DMS53 treated with DMSO at 0.1 percent for 48 hours (cell line): ENCODE results near the gene KCNAB3.

Experiments
- DNase-seq: peaks from one replicate; lab custom pipeline; 2025; ENCODE audit not compliant: unreplicated experiment; lab: John Stamatoyannopoulos, UW

Gene KCNAB3

DNA sequence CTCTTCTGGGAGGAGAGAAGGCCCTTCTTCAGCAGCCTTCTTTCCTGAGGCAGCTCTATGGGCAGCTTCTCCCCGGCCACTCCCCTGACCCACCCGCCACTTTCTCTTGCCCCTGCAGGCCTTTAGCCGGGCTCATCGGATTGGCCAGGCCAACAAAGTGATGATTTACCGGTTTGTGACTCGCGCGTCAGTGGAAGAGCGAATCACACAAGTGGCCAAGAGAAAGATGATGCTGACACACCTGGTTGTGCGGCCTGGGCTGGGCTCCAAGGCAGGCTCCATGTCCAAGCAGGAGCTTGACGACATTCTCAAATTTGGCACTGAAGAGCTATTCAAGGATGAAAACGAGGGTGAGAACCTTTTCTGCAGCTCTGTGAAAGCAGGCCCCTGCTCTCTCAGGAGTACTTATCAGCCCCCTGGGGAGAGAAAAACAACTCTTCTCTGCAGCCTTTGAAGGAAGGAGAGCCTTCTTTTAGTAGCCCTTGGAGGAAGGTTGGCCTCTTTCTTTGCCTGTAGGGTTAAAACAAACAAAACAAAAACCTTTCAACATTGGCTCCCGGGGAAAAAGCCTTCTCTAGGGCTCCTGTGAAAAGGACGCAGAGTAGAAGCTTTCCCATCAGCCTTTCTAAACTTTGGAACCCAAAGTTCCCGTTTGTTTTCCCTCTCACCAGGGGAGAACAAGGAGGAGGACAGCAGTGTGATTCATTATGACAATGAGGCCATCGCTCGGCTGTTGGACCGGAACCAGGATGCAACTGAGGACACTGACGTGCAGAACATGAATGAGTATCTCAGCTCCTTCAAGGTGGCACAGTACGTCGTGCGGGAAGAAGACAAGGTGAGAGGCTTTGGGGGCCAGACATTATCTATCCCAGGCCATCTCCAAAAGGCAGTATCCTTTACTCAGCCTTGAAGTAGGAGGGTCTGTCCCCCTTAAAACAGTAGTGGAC is 26.2 kb downstream of the KCNAB3 start:
- no peak for DNase-seq

DNA sequence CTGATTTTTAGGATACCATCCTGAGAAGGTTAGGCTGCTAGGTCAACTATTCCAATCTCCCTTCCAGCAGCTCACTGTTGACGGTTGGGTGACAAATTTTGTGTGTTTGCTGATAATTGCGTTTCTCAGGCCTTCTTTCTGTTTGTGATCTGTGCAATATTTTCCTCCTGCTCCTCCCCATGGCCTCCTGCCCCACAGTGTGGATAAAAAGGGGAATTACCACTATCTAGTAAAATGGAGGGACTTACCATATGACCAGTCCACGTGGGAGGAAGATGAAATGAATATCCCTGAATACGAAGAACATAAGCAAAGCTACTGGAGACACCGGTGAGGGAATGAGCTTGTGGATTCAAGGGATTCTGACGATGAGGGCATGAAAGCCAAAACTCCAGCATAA is 31.9 kb downstream of the KCNAB3 start:
- peak; percentile 13 for DNase-seq

DNA sequence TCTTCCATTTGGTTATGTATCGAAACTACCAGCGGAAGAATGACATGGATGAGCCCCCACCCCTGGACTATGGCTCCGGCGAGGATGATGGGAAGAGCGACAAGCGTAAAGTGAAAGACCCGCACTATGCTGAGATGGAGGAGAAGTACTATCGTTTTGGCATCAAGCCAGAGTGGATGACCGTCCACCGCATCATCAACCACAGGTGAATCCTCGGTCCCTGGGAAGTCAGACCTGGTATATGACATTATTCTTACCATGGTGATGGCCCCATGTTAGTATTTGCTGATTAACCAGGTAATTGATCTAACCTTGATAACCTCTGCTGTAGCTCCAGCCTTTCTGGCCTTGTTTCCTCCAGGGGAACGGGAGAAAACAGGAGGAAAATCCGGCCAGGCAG is 32.6 kb downstream of the KCNAB3 start:
- no peak for DNase-seq

DNA sequence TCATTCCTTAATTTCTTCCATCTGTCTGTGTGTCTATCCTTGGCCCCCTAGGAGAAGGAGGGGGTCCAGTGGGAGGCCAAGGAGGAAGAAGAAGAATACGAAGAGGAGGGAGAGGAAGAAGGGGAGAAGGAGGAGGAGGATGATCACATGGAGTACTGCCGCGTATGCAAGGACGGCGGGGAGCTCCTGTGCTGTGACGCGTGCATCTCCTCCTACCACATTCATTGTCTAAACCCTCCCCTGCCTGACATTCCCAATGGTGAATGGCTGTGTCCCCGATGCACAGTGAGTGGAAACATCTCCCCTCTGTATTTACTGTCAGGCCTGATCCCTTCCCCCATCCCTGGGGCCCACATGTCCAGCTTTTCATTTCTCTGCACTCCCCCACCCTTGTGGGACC is 34.8 kb downstream of the KCNAB3 start:
- DNase-seq: no peak

DNA sequence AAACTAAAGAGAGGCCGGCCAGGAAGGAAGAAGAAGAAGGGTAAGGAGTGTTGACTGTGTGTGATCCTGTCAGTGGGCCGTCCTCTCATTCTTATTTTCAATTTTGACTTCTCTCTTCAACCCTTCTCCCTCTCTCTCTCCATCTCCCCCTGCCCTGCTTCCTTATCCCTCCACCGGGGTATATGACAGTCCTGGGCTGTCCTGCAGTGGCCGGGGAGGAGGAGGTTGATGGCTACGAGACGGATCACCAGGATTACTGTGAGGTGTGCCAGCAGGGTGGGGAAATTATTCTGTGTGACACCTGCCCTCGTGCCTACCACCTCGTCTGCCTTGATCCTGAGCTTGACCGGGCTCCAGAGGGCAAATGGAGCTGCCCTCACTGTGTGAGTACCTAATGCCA is 35.4 kb downstream of the KCNAB3 start:
- DNase-seq: no peak

DNA sequence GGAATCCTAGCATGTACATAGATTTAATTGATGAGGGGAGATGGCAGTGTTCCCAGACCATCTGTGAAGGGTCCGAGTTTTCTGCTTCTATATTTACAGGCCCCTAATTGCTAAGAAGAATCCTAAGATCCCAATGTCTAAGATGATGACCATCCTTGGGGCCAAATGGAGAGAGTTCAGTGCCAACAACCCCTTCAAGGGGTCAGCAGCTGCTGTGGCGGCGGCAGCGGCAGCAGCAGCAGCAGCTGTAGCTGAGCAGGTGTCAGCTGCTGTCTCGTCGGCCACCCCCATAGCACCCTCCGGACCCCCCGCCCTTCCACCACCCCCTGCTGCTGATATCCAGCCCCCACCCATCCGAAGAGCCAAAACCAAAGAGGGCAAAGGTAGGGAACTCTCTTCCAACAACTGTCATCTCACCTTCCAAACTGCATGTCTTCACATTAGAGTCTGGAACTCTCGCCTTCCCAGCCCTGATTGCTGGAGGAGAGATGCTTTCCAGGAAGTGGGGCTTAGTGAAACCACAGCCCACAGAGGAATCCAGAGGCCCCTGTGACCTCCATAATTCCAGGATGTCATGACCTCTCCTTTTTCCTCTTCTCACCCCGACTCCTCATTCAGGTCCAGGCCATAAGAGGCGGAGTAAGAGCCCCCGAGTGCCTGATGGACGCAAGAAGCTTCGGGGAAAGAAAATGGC is 36.3 kb downstream of the KCNAB3 start:
- DNase-seq: no peak

DNA sequence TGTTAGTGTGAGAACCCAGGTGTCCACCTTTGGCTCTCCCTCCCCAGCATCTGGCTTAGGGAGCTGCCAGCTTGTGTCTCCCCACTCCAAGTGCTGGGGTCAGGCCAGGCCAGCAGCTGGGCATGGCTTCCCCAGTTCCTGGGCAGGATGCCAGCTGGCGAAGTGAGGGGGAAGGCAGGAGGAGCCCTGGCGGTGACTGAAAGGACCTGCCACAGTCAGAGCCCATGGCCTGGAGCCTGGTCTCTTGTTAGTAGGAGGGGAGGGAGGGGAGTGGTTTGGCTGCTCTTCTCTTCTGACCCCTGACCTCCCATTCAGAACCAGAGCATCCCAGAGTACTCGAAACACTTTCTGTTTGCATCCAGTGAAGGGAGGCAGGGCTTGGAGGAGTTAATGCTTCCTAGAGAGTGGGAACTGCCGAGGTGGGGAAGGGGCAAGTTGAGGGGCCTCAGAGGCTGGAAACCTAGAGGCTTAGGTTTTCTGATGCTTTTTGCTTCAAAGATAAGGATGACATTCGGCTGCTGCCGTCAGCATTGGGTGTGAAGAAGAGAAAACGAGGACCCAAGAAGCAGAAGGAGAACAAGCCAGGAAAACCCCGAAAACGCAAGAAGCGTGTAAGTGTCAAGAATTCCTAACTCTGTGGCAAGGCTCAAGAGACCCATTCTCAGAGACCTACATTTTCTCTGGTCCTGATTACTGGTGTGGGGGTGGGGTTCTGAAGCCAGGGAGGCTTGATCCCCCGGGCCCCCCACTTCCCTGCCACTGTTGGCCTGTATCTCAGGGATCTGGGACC is 40.3 kb downstream of the KCNAB3 start:
- DNase-seq: peak; percentile 97

DNA sequence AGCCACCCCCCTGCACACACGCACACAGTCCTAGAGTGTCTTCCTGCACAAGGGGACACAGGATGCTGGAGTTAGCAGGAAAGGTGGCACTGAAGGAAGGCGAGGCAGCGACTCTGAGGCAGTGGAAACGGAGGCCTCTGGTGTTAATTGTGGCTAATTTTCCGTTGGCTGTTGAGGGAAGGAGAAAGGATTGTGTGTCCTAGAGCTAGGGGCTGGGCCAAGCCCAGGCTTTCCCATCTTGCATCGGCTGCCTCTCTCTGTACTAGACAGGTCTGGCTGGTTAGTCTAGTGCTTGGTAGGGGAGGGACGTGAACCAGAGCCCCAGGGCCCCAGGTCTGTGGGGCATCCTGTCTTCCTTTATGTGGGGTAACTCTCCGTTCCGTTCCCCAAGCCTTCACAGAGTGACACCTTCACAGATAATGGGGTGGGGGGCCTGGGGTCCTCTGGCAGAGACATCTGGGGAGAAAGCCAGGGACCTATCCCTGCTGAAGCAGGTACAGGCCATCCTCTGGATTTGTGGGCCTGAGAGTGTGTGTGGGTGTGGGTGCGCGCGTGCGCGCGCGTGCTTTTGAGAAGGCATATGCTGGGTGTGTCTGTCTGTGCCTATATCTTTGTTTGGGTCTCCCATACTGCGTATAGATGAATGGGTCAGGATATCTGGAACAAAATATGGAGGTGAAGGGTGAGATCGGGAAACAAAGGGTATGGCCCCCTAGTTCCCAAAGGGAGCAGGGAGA is 41.3 kb downstream of the KCNAB3 start, which contains the start of gene CHD3:
TSS of gene CHD3 (plus strand) at position 606 of the 737 bp plus-strand sequence. CDS start 212 bp downstream, outside the sequence.
- peak; percentile 82 for DNase-seq

DNA sequence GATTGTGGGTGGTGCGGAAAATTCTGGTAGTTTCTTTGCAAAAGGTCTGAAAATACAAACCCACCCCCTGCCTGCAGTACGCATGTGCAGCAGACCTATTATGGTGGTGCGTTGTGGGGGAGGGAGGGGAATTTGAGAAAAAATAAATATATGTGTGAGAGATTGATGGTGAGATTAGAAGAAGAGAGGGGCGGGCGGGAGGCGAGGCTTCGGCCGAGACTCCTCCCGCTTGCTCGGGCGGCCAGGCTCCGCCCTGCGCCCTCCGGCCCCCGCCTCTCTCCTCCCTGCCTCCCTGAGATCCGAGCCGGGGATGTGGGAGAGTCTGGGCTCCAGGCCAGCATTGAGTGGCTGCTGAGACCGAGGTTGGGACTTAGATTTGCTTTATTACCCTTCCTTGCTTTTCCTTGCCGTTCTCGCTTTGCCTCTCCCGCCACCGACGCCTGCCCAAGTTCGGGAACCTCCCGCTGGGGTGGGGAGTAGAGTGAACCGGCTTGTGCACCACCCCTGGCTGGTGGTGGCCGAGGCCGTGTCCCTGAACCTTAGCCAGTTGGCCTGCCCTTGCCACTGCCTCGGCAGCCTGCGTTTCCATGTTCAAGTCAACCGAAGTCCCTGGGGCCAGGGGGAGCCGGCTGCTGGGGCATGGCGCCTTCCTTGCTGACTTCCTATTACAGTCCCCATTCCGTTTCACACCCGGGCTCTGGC is 42.0 kb downstream of the KCNAB3 start:
- DNase-seq: peak; percentile 97

DNA sequence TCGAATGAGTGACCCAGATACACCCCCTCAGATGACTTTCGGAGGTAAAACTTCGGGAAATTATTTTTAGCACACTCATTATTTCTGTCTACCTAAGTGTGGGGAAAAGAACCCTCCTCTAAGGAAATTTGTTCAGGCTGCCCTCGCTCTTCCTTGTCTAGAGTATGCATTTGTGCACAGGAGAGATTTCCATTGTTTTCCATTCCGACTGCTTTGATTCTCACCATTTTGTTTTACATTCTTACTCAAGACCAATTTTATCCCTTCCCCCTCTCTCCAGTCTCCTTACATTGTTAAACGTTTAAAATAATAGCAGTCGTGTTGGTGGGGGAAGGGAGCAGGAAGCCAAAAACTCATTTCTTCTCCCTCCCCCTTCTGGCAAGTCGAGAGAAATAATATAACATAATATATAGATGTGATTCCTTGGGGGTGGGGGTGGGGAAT is 42.6 kb downstream of the KCNAB3 start:
- DNase-seq: peak; percentile 85

DNA sequence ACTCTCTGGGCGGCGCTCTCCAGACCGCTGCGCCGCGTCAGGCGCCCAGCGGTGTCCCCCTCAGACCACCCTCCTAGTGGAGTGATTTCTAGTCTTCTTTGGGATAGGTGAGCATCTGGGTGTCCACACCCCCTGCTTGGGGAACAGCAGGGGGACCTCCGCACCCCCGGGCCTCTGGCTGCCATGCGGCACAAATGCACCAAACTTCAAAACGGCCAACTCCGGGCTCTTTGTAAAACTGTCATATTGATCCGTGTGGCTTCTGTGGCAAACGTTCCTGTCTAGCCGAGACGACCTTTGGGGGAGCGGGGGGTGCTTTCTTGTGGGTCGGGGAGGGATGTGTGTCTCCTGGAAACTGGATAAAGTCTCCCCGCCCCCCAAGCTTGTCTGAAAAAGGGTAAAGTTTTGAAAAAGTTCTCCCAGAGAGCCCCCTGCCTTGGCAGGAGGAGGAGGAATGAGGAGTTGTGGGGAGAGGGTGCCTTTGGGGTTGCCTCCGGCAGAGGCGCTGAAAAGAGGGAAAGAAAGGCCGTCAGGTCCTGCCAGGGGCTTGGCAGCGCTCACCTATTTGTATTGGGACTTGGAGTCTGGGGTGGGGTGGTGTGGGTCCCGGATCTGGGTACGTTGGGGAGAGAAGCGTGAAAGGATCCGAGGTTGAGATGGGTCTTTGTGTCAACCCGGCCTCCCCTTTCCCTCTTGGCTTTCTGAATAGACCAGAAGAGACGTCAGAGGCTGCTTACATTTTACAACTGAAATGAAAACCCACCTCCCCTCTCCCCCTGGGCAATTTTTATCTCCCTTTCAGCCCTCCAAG is 43.2 kb downstream of the KCNAB3 start:
- DNase-seq: peak; percentile 74

DNA sequence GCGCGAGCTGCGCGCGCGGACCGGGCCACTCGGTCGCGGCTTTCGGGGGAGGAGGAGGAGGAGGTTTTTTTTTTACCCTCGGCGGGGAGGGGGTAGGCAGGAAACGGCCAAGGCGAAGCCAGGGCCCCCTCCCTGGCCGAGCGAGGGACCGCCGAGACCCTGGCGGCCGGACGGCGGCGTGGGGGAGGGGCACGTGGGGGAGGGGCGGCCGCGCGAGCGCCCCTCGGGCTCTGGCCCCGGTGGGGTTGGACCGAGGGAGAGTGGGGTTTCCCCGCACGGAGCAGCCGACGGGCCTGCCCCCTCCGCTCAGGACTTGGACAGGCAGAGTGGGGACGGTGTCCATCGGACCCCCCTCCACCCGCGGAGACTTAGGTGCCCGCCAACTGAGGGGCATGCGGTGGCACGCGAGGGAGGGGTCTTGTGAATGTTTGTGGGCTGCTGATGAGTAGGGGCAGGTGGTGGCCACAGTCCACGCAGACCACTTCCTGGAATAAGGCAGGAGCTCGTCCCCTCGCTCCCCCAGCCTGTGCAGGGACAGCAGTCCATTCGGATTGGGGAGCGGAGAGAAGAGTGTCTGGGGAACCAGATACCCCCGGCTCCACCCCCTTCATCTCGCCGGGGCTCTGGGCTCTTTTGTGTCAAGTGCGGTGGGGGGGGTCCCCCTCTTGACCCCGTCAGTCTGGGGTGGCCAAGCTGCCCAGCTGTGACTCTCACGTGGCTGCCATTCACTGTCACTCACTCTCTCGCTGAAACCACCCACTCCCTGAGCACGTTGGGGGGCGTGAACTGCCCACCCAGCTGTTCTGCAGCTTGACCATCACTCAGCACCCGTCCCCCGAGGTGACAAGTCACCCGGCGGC is 44.1 kb downstream of the KCNAB3 start:
- peak; percentile 50 for DNase-seq

DNA sequence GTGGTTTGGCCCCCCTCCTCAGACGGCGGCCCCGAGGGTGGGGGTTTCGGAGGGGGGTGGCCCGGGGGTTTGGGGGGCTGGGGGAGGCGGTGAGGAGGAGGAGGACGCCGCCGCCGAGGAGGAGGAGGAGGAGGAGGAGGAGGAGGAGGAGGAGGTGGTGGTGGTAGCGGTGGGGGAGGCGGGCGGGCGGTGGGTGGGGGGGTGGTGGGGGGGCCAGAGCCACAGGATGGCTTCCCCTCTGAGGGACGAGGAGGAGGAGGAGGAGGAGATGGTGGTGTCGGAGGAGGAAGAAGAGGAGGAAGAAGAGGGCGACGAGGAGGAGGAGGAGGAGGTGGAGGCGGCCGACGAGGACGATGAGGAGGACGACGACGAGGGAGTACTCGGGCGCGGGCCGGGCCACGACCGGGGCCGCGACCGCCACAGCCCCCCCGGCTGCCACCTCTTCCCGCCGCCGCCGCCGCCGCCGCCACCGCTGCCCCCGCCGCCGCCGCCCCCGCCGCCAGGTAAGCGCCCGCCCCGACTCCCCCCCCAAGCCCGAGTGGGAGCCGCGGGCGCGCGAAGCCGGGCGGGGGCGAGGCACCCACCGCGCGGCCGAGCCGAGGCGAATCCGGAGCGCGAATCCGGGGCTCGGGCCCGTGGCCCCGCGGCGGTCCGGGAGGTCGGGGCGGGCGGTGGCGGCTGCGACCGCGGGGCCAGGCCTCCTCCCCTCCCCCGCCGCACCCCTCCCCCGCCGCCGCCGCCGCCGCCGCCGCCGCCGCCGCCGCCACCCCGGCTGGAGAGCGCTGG is 44.9 kb downstream of the KCNAB3 start:
- DNase-seq: no peak

DNA sequence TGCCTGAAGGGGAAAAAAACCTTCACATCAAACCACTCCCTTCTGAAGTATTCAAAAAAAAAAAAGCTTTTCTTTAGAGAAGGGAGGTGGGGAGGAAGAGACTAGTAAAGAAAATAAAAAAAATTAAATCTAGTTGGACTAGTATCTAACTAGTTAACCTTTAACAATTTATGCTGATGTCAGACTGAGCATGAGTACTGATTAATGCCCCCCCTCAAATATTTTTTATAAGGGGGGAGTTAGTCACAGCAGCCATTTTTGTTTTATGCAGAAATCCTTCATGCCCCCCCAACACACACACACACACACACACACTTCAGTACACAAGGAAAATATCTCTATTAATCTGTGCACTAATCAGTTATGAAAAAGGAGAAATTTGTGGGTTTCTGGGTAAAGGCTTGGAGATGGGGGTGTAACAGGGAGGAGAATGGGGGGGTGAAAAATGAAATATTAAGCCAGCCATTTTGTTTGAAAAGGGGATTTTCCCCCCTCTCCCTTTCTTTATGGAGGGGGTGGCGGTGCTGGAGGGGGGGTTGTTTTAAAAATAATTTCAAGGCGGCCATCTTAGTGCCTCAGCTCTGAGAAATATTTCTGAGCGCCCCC is 45.8 kb downstream of the KCNAB3 start:
- peak; percentile 39 for DNase-seq

DNA sequence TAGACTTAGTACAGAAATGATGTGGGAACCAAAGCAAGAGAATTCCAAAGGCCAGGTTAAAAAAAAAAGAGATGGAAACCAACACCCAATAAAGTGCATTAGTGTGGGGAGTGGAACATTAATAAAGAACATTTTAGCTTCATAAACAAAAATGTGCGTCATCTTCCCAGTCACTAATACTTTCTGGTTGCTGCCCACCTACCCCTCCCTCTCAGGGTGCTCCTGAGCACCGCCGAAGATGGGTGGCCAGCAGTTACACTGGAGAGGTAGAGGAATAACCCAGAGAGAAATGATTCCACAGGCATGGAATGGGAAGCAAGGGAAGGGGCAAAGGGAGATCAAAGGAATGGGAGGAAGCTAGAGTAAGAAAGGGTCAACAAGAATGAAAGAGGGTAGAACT is 47.0 kb downstream of the KCNAB3 start:
- peak; percentile 20 for DNase-seq

DNA sequence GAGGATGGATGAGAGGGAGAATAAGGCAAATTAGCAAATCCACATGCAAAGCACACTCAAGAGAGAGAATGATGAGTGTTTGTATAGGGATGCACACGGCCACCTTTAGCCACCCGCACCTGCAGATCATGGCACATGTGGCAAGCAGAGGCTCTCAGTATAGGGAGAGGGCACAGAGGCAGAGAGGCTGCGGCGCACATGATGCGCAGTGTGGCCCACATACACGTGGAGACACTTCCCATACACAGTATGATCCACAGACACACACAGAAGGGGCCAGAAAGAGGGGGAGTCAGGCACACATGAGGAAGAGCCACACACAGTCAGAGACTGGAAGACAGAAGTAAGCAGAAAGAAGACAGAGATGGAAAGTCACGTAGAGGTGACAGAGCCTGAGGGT is 47.6 kb downstream of the KCNAB3 start:
- peak; percentile 87 for DNase-seq
